ENCODE results near the gene CAPN1.

CAPN1 gene

DNA sequence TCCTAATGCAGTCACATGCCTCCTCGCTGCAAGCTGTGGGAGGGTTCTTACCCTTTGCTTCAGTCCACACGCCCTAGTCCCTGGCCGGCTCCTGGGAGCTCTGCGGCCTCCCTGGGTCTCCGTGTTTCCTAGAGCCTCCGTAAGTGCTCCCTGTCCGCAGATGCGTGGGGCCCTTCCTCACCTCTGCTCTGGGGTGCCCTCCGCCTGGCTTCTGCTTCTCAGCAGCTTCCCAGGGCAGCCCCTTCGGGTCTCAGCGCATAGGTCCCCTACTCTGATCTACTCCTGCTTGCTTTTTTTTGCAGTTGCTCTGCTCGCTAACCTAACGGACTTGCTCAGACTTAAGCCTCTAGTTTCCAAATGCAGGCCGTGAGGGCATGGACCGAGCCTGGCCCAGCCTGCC is 22.4 kb downstream of the CAPN1 start:
- no peak for DNase-seq

GRCh38 chr11:65204646-65205601 is 23.2 kb downstream of the CAPN1 start:
- peak; percentile 39 for DNase-seq

GRCh38 chr11:65205602-65205967 is 23.9 kb downstream of the CAPN1 start:
- DNase-seq: no peak

GRCh38 chr11:65206441-65206841 is 24.7 kb downstream of the CAPN1 start:
- DNase-seq: no peak

DNA sequence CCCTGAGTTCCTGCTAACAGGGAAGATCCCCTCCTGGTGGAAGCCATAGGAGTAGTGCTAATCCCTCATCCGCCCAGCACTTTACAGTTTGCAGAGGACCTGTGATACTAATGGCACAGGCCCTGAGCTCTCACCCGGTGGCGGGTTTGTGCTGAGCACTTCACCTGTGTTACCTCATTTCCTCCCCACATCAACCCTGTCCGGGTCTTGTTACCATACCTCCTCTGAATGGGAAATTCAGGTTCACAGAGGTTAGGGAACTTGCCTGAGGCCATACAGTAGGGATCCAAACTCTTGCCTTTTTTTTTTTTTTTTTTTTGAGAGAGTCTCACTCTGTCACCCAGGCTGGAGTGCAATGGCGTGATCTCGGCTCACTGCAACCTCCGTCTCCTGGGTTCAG is 25.2 kb downstream of the CAPN1 start:
- no peak for DNase-seq

DNA sequence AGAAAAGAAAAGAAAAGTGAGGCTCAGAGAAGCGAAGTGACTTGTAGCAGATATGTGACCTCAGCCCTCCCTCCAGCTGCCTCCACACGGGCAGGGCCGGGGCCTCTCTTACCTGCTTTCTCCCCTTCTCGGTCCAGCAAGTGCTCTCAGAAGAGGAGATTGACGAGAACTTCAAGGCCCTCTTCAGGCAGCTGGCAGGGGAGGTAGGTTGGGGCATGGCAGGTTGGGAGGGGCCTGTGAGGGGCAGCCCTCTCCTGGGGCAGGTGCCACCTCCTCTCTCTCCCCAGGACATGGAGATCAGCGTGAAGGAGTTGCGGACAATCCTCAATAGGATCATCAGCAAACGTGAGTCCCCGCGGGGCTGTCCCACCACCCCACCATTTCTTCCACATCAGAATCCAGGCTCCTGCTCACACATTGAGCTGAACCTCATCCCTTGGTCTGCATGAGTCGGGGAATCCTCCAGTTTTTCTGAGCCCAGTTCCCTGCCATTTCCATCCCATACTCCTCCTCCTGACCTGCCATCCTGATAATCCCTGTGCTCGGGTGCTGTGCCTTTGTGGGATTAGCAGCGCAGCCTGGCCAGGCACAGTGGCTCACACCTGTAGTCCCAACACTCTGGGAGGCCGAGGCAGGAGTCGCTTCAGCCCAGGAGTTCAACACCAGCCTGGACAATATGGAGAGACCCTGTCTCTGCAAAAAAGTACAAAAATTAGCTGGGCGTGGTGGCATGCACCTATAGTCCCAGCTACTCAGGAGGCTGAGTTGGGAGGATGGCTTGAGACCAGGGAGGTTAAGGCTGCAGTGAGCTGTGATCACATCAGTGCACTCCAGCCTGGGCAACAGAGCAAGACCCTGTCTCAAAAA is 26.4 kb downstream of the CAPN1 start:
- no peak for DNase-seq

DNA sequence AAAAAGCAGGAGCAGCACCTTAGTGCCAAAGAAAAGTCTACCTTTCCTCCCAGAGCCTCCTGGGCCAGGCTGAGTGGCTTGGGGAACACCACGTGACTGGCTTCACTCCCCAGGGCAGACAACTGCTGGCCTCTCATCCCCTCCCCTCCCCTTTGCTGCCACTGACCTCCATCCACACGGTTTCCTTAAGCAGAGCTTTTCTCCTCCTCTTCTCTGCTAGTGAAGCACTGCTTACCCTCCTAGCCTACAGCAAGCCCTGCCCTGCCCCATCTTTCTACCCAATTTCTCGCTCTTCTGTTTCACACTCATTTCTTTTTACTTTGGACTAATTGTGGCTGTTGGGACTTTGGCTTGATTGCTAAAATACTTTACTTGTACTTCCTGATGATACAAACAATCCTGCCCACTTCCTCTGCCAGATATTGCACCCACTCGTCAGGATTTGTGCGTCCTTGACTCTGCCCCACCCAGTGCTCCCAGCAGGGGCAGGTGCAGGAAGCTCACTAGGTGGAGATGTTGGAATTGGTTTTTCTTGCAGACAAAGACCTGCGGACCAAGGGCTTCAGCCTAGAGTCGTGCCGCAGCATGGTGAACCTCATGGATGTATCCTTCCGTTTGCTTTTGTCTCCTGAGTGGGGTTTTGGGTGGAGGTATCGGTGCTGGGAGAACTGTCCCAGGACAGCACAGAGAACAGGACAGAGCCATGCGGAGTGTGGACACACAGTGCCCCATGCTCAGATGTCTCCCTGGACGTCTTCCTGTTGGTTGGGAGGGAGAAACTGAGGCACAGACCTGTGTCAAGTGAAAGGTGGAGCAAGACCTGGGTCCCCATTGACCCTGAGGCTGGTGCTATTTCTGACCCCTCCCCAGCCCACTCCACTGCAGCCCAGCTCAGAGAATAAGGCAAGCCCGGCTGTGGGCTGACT is 27.3 kb downstream of the CAPN1 start:
- no peak for DNase-seq

GRCh38 chr11:65209711-65210360 is 28.1 kb downstream of the CAPN1 start:
- DNase-seq: no peak

GRCh38 chr11:65210361-65210731 is 28.6 kb downstream of the CAPN1 start:
- no peak for DNase-seq

- no peak for DNase-seq
Observed at GRCh38 chr11:65210748-65211147, 29.0 kb downstream of the CAPN1 start.

DNA sequence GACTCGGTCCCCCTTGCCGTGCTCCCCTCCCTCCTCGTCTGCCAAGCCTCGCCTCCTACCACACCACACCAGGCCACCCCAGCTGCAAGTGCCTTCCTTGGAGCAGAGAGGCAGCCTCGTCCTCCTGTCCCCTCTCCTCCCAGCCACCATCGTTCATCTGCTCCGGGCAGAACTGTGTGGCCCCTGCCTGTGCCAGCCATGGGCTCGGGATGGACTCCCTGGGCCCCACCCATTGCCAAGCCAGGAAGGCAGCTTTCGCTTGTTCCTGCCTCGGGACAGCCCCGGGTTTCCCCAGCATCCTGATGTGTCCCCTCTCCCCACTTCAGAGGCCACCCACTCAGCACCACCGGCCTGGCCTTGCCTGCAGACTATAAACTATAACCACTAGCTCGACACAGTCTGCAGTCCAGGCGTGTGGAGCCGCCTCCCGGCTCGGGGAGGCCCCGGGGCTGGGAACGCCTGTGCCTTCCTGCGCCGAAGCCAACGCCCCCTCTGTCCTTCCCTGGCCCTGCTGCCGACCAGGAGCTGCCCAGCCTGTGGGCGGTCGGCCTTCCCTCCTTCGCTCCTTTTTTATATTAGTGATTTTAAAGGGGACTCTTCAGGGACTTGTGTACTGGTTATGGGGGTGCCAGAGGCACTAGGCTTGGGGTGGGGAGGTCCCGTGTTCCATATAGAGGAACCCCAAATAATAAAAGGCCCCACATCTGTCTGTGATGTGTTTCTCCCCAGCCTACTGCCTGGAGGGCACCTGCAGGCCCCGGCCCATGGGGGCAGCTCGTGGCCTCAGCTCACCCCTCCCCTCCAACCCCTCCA is 29.8 kb downstream of the CAPN1 start:
- DNase-seq: no peak

GRCh38 chr11:65212226-65212801 is 30.6 kb downstream of the CAPN1 start:
- no peak for DNase-seq

- DNase-seq: no peak
Observed at GRCh38 chr11:65213322-65214211, 31.8 kb downstream of the CAPN1 start.

DNA sequence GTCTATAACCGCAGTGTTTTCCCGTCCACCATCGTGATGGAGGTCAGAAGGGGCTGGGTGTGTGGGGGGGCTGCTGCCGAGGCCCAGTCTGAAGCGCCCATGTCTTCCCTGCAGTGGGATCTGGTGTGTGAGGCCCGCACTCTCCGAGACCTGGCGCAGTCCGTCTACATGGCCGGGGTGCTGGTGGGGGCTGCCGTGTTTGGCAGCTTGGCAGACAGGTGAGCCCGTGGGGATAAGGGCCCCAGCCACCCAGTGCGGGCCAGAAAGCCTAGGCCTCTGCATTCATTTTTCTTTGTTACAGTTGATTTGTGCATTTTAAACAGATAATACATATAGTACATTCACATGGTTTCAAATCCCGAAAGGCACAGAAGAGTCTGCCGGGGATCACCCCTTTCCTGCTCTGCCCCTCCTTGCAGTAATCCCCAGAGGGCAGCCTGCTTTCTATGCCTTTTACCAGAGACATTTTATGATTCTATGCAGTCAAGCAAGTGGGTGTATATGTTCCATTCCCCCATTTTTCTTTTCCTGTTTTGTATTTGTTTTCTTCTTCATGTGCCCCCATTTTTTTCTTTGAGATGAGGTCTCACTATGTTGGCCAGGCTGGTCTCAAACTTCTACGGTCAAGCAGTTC is 32.6 kb downstream of the CAPN1 start:
- no peak for DNase-seq

- DNase-seq: no peak
Observed at GRCh38 chr11:65215441-65216076, 33.8 kb downstream of the CAPN1 start.

DNA sequence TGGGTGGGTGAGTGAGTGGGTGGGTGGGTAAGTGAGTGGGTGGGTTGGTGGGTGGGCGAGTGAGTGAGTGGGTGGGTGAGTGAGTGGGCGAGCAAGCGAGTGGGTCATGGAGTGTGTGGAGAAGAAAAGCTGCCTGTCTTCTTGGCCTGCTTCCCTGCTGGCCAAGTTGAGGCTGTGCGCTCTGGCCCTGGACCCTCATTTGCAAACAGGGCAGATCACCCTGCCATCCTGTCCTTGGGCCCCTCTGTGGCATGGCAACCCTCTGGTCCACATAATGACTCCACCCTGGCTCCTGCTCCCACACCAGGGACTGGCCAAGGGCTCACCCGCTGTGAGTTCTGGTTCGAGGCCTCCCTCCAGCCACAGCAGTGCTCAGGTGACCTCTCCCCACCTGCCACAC is 35.1 kb downstream of the CAPN1 start:
- no peak for DNase-seq

GRCh38 chr11:65217441-65218423 is 36.0 kb downstream of the CAPN1 start:
- no peak for DNase-seq

GRCh38 chr11:65218446-65218845 is 36.7 kb downstream of the CAPN1 start:
- DNase-seq: no peak

Measured in effector CD8-positive, alpha-beta T cell (primary cell).